SU-DHL-6 (cell line): Measurements from ENCODE around the gene KRTAP10-4.

ENCODE experiments used
- EZH2phosphoT487 ChIP-seq: fragments of 200-600 bp; sonication (generic), shearing (Covaris generic); conservative IDR thresholded peaks from 2 replicates; pipeline ENCODE4 v1.6.1; 2018; ENCODE audit warnings: mild to moderate bottlenecking, antibody characterized with exemption, low read length, moderate library complexity, mixed read lengths
- TF ChIP-seq, protein P1 (sequence below): fragments of 200-600 bp; sonication (generic); IDR thresholded peaks from one replicate; pipeline ENCODE4 v1.5.1; 2017; ENCODE audit warnings: antibody characterized with exemption, mild to moderate bottlenecking, low read length, moderate library complexity; ENCODE audit not compliant: insufficient read depth, poor library complexity, severe bottlenecking

- TF ChIP-seq, protein P1, sequence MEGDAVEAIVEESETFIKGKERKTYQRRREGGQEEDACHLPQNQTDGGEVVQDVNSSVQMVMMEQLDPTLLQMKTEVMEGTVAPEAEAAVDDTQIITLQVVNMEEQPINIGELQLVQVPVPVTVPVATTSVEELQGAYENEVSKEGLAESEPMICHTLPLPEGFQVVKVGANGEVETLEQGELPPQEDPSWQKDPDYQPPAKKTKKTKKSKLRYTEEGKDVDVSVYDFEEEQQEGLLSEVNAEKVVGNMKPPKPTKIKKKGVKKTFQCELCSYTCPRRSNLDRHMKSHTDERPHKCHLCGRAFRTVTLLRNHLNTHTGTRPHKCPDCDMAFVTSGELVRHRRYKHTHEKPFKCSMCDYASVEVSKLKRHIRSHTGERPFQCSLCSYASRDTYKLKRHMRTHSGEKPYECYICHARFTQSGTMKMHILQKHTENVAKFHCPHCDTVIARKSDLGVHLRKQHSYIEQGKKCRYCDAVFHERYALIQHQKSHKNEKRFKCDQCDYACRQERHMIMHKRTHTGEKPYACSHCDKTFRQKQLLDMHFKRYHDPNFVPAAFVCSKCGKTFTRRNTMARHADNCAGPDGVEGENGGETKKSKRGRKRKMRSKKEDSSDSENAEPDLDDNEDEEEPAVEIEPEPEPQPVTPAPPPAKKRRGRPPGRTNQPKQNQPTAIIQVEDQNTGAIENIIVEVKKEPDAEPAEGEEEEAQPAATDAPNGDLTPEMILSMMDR = no peak
- TF ChIP-seq EZH2phosphoT487 = no peak
Observed at GRCh38 chr21:44532712-44533111, 40.8 kb upstream of the KRTAP10-4 start.
